ENCODE data around the gene DNAAF9. TPM values are rescaled to one million over a fixed set of nuclear protein-coding genes. Genes with fewer than 3 reads are reported as not detected.

The DNAAF9 gene
- total RNA-seq, 1 experiment from 2014 or later, result 4.6 TPM

DNA sequence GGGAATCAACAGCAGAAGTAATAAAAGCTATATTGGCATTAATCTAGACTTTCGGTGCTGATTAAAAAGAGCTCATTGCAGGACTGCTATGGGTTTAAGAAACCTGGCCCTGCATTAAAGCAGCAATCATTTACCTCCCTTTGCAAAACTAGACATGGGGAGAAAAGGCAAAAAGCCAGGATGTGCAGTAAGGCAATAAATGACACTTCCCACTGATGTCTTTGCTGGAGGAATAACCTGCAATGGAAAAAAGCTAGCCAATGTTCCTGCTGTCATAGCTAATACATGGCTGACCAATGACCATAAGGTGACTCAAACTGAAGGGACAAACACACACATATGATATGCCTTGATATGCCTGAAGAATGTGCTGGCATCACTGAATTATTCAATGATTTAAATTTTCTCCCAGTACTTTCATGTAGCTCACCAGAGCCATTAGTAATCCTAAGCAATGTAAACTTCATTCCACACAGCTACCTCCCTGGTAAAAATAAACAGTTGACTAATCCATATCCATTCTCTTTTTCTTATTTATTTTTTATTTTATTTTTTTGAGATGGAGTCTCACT lies 8.7 kb downstream of the DNAAF9 start:
- Histone ChIP-seq H3K9ac (ENCODE audit: low read length) (no peak overlapping the region), H3K27ac (ENCODE audit: low read depth, low read length) (no peak overlapping the region), H2AFZ (ENCODE audit: low read depth, low read length, poor library complexity, severe bottlenecking) (no peak overlapping the region), H3K9me3 (ENCODE audit: control insufficient read depth in 1 of 2, insufficient read depth in 1 of 2, low read depth in 1 of 2, low read length in 2 of 2) (0 out of 4 replicates have a peak, but pooled peaks cover 0 to 3% of the 10 kb centered on the region in 2 experiments), H4K20me1 (ENCODE audit: insufficient read depth) (no peaks in the 10 kb centered on the region), H3K4me3 (replicated peaks in 1 of 2; ENCODE audit: low read depth in 1 of 2, low read length in 2 of 2) (no peak overlapping the region), H3K79me2 (ENCODE audit: insufficient read depth, low read length) (peaks cover 10% of the 10 kb centered on the region; the same call in 1 of the 2 replicates), H3K27me3 (ENCODE audit: insufficient read depth, low read length) (no peaks in the 10 kb centered on the region), H3K4me1 (ENCODE audit: control insufficient read depth in 1 of 2, insufficient read depth in 2 of 2, low read length in 2 of 2) (no peaks in the 10 kb centered on the region), H3K36me3 (ENCODE audit: control insufficient read depth in 1 of 2, insufficient read depth in 2 of 2, low read length in 2 of 2) (no peaks in the 10 kb centered on the region), H3K4me2 (ENCODE audit: low read length) (no peak overlapping the region), H3K9me2 (ENCODE audit: insufficient read depth) (no peaks in the 10 kb centered on the region)
- CTCF ChIA-PET, result no interaction called here
- no peak for DNase-seq (ENCODE audit: low read depth, low spot score)
- POLR2A ChIA-PET, result no interaction called here
- no peak for ATAC-seq
- RAD21 ChIA-PET (ENCODE audit: low non-redundant PET in 1 of 2, low total read pairs in 2 of 2, uncharacterized antibody in 2 of 2, unreplicated experiment in 2 of 2), result no interaction called here
- TF ChIP-seq JUND (IDR thresholded peaks at IDR 0.05) (no peak), REST (IDR thresholded peaks at IDR 0.05; ENCODE audit: low read depth) (no peak), CTCF (IDR thresholded peaks at IDR 0.05 in 2 of 3, conservative IDR thresholded peaks at IDR 0.05 in 1 of 3; ENCODE audit: borderline replicate concordance in 1 of 3, insufficient read depth in 1 of 3, low read depth in 2 of 3, low read length in 2 of 3) (no peak), MAX (IDR thresholded peaks at IDR 0.05) (no peak), ELF1 (IDR thresholded peaks at IDR 0.05; ENCODE audit: borderline replicate concordance, low read depth) (no peak)
- intact Hi-C loops (cut with micrococcal nuclease), result no loop called here
- BruUV-seq (replicated peaks), result no TSS peak
